Brain pericyte (primary cell): ENCODE results near the gene RBM20.

ENCODE experiments used
- DNase-seq: peaks from one replicate; pipeline ENCODE4 v3.0.0-alpha.2; 2012; ENCODE audit warnings: low read depth, low spot score

The RBM20 gene

DNA sequence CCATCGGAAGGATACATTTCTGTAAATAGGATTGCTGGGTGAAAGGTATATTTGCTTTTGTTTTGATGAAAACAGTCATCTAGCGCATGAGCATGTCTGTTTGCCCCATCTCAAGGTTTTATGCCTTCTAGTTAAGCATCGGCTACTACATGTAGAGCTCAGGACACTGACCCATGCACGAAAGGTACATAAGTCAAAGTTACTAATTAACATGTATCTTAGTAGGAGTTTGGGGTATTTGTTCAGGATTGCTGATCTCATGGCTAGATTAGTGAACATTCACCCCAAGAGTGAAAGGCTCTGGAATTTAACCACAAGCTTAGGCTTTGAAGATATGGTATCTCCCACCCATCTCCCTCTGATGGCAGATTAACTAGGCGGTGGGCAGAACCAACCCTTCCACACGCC is 91.5 kb downstream of the RBM20 start:
- DNase-seq, result no peak

DNA sequence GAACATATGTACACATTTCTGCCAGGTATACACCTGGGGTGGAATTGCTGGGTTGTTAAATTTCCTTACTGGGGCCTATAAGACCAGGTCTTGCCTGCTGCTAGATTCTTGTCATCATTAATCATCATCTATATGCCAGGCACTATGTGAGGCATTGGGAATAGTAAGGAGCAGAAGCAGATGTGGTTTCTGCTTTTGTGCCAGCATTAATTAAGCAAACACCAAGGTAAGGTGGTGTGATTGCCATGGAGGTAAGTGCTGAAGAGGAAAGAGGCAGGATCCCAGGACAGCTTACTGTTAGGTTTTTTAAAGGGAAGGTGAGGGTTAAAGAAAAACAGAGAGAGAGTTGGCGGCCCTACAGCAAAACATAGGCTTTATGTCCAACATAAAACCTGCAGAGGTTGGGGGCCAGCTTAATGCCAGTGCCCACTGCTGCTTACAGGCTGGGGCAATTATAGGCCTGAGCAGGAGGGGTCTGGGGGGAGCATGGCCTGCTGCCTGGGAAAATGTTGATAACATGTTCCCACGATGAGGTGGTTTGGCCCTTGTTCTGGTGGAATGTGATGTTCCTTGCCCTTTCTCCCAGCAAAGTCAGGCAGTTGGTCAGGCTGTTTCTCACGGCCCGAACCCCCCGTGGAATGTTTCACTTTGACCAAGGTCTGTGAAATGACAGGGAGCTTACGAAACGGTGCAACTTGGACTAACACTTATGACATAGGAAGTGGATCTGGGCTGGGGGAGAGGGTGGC is 93.9 kb downstream of the RBM20 start:
- peak; percentile 33 for DNase-seq

DNA sequence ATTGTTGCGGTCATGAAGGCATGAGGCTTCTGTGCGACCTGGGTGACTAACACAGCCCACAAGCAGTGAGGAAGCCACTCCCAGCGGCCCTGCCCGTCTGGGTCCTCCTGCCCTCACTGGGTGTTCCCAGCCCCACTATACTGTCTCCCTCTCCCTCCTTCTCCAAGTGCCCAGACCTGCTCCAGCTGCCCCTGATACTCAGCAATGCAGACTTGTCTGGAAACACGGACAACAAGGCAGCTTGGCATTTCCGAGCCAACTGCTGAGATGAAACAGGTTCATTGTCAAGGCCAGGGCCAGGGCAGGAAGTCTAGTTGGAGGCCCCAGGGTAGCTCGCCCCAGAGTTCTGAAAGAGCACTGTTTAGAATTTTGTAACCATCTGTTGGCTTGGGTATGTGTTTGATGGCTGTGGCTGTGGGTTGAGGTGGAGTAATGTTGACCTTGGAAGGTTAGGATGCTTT is 95.7 kb downstream of the RBM20 start:
- DNase-seq, result no peak

DNA sequence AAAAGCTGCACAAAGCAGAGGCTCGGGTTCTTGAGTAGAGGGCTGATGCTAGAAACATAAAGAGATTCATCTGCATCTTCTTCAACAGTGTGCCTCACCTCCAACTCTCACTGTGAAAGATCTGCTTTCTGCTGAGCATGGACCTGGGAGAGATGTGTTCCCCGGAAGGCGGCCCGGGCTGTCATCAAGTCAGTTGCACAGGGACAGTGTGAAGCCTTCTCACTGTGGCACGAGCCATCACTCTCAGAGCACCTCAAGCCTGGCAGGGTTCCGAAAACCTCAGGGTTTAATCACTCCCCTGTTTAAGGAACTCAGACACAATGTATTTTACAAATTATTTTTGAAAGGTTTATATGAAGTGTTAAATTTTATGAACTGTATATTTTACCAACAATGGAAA is 98.7 kb downstream of the RBM20 start:
- no peak for DNase-seq

DNA sequence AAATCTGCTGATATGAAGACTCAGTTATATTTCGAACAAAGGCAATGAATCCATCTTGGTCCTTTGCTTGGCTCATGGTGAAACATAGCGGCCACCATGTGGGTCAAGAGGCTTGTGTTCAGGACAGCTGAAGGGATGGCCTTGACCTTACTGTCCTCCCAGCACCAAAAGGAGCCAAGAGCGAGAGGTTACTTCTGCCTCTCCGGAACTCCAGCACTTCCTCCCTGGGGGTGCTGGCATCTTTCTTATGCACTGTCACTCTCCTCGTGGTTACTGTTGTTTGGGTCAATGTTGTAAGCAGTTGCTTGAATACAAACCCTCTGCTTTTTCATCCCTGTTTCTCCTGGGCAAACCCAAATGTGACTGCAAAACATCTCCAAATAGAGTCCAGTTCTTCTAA is 100.6 kb downstream of the RBM20 start:
- DNase-seq, result no peak

DNA sequence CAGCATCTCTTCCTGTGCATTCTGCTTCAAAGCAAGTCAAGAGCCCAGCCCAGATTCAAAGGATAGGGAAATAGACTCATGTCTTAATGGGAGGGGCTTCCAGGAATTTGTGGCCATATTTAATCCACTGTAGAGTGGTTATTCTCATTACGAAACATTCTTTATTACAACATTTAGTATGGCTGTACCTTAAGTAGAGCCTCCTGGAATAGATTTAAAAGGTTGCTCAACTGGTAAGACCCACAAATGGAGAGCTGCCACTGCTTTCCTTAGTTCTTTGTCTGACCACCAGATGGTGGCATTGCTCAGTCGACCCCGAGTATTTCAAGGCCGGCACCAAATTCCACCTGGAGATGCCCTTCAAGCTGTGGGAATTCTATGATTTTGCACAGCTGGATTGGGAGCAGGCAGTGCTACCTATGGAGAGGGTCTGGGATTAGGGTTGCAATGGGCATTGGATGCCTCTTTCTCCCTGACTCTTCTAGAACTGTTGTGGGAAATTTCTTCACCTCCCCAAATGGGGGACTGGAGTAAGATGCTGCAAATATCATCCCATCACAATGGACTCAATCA is 102.2 kb downstream of the RBM20 start:
- DNase-seq, result no peak

DNA sequence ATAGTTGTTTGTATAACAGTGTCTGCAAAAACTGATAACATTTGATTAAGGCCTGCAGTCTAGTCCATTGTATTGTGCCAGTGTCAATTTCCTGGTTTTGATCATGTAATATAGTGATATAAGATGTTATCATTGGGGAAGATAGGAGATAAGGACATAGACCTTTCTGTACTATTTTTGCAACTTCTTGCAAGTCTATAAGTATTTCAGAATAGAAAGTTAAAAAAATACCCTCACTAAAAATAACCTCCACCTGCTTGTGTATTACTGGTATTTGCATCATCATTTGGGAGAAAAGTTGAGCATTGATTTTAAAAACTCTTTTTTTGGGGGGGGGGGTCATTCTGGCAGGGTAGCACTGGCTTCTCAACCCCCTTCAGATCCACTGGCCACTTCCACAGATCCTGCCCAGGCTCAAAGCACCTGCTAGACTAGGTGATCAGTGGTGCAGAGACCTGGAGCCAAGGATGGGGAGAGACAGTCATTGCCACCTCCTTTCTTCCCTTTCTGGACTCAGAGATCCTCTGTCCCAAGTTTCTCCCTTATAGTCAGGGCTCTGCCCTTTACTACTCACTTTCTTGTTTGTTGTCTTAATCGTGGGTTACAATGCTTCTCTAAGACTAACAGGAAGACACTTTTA is 103.0 kb downstream of the RBM20 start:
- DNase-seq, result no peak

DNA sequence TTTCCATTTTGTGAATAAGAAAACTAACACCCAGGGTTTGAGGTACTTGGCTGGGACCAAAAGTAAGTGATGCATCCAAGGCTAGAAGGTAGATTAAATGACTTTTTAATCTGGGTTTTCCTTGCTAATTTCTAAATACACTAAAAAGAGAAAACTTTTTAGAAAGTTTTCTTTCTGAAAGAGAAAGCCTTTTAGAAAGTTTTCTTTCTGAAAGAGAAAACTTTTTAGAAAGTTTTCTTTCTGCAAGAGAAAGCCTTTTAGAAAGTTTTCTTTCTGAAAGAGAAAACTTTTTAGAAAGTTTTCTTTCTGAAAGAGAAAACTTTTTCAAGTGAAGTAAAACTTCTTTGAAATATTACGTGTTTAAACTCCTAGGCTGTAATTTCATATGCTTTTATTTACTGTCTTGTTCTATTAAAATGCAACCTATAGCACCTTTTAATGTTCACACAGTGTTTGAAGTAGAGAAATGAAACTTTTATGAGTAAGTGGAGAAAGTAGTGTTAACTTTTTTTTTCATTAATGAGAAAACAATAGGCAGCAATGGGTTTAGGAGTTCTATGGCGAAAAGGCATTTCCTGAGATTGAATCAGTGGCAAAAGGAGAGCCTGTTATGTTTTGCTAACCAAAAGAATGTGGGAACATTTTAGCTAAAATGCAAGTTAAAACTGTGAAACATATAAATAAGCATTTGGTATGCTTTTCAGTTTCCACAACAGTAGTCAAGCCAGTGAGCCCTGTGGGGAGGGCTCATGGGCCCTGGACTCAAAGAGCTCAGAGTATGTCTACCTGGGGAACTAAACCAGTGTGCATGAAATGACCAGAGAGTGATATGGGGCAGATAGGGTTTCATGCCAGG is 103.7 kb downstream of the RBM20 start:
- DNase-seq, result no peak

DNA sequence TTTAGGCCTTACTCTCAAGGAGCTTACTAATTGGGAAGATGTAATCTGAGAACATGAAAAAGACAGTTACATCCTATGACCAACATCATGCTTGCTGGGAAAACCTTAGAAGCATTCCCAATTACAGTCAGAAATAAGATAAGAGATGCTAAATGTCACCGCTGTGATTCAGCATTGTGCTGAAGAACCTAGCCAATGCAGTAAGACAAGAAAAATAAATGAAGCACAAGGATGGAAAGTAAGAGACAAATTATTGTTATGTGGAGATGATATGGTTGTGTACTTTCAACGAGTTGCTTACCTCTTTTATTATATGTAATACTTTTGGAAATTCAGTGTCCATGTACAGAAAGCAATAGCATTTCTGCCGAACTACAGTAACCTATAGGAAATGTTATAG is 104.8 kb downstream of the RBM20 start:
- no peak for DNase-seq

DNA sequence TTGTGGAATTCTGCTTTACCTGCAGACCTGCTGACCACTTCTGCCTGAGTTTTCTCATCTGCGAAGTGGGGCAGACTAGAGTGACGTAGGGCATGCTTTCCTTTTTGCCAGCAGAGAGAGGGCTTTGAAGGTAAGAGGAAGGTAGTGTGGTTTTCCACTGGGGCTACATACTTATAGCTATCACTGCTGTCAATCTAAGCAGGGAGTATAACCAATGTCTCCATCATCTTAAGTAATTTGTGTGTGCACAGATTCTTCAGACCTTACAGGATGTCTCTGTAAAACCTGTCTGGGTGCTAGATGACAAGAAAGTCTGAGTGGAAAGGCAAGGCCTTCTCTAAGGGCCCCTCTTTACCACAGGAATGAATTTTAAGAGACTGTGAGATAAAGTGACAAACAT is 106.8 kb downstream of the RBM20 start:
- DNase-seq, result no peak

DNA sequence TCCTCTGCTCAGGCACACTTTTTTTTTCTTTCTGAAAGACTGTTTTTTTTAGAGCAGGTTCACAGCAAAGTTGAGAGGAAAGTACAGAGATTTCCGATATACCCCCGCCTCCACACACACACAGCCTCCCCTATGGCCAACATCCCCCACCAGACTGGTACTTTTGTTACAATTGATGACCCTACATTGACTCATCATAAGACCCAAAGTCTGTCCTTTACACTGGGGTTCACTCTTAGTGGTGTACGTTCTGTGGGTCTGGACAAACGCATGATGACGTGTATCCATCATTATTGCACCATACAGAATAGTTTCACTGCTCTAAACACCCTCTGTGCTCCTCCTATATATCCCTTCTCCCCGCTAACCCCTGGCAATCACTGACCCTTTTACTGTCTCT is 107.7 kb downstream of the RBM20 start:
- DNase-seq, result no peak

DNA sequence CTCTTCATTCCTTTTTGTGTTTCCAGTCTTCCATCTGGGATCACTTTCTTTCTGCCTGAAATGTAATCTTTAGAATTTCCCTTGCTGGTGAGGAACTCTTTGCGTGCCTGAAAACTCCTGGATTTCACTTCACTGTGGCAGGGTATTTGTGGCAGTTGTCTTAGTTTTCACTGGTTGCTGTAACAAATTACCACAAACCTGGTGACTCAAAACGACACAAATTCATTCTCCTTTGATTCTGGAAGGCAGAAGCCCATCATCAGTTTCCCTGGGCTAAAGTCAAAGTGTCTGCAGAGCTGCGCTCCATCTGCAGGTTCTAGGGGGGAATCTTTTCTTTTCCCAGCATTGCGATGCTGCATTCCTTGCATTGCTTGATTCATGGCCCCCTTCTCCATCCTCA is 109.3 kb downstream of the RBM20 start:
- no peak for DNase-seq

DNA sequence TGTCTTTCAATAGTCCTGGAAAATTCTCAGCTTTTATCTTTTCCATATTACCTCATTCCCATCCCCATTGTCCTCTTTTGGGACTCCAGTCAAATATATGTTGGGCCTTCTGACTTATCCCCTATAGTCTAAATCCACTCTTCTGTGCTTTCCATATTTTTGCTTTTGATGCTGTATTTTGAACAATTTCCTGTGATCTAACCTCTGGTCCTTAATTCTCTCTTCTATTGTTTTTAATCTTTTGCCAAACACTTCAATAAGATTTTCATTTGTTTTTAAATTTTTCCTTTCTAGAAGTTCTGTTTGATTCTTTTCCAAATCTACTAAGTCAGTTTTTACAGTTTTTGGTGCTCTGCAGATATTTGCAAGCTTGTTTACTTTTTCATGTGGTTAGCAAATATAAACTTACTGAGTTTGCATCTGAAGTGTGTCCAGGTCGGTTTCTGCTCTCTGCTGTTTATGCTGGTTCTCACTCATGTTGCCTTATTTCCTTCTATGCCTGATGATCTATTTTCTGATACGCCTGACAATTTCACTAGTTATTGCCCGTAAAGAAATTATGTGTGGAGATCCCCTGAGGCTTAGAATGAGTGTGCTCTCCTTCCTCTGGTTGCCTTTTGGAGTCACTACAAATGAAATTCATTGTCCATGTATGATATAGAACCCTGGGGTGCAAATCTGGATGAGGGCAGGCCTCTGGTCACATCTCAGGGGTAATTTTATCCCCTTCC is 110.4 kb downstream of the RBM20 start:
- no peak for DNase-seq

DNA sequence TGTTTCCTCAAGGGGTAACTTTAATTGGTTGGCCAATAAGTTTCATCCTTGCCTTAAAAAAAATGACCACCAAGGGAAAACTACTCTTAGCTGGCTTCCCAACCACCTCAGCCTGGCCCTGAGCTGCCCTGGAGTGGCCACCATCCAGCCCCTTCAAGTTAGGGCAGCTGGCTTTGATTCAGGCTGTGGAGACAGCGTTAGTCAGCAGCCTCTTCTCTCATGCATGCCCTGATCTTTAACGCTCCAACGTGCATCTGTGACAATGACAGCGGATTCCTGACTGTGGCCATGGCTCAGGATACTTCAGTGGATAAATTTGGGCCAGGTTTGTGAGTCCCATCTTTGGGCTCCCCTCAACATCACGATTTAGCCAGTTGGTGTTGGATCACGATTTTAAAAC is 111.6 kb downstream of the RBM20 start:
- DNase-seq, result no peak

DNA sequence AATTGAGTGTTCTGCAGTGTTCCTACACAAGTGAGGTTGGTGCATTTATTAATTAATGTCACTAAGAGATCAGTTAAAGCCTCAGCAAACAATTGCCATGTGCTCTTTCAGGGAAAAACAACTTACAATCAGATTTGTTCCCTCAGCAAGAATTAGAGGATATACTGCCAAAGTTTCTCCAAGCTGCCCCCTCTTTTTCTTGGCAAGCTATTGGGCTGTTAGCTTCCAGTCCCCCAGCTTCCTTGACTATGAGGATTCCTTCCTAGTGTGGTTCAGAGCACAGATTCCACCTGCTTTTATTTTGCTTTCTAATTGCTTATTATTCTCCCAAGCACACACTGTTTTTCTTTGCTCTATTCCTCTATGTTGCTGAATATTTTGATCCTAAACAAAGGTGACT is 112.7 kb downstream of the RBM20 start:
- no peak for DNase-seq

DNA sequence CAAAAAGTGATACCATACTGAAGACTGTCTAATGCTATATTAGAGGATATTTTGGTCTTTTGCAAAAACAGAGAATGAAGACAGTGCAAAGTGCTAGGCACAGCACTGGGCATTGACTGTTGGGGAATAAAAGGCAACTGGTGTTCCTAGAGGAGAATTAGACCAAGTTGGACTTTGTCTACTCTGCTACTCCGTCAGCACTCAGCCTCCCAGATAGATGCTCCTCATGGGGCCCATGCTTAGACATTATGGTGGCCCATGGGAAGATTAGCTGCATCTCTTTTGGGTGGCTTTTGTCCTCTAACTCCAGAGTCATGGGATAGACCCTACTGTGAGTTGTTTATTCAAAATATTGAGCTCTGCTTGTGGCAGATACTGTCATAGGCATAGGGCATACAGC is 113.5 kb downstream of the RBM20 start:
- DNase-seq, result no peak

DNA sequence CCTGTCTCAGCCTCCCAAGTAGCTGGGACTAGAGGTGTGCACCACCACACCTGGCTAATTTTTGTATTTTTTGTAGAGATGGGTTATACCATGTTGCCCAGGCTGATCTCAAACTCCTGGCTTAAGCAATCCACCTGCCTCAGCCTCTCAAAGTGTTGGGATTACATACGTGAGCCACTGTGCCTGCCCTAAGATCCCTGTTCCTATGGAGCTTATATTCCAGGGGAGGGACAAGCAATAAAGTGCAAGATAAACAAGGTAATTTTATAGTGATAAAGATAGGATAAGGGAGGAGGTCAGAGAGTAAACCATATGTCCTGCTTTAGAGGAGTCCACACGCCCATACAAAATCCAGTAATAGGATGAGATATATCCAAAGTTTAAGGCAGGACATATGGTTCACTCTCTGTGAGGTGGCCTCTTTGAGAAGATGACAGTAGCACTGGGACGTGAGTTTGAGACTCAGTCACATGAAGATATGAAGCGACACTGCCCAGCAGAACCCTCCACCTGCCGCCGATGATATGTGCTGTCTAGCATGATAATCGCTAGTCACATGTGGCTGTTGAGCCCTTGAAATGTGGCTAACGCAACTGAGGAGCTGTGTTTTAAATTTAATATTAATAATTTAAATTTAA is 114.1 kb downstream of the RBM20 start:
- DNase-seq, result no peak

DNA sequence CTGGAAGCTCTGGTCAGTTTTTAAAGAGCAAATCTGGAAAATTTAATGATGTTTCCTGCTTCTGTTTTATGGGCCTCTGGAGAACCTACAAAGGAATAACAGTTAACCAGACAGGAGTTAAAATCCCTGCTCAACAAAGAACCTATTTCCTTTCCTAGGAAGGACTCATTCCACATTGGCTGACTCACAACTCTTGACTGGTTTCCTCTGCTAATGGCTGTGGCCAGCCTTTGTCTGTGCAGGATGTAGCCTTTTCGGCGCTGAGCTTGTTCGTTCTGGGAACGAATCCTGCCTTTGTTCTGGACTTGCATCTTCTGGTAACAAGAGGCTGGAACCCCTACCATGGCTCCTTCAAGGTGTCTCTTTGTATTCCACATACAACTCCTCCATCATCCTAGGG is 114.8 kb downstream of the RBM20 start:
- no peak for DNase-seq

DNA sequence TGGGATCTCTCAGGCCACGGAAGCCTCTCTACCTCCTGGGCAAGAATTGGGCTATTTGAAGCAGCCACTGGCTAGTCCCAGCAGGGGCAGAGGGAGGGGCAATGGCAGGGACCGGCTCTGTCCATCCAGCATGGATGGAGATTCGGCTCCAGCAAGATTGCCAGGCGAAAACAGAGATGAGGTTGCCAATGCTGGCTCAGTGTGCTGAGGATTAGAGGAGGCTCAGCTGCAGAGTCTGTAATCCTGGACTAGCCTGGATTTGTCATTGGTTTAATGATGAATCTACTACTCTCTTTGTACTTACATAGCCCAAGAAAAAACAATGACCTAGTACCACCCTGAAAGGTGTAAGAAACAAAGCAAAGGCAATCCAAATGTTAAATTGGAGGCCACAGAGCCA is 115.4 kb downstream of the RBM20 start:
- DNase-seq, result no peak

DNA sequence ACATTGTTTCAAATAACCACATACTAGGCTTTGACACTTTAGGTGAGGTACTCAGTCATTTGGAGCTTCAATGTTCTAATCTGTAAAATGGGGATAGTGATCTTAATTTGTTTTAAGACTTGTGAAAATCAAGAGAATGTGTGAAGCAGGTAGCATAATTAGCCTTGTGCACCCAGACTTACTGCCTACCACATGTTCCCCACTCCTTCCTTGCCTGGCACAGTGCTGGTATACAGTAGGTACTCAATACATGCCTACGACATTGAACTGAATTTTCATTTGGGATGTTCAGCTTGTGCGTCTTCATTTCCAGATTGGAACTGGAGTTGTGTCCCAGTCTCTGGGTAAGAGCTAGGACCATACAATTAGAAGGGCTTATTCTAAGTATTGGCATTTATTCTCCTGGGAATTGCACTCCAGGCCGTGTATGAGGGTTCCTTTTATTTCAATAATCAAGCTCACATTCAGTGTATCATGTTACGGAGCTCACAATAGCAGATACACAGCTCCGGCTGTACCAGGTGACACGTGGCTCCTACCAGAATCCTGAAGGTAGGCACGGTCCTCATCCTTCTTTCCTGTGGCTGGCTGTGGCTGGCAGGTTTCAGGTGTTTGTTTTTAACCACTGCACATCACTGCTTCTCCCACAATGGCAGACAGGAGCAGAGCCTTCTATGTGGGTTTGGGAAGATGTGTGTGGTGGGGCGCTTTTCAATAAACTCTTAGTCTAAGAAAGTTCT is 118.1 kb downstream of the RBM20 start:
- DNase-seq, result no peak
